ENCODE measurements around the gene AFG3L2. TPM values are rescaled to one million over a fixed set of nuclear protein-coding genes. Genes with fewer than 3 reads are reported as not detected.

AFG3L2 gene
- total RNA-seq, 1 experiment from 2014 or later, result 66.7 TPM

GRCh38 chr18:12359515-12359927 is 17.5 kb downstream of the AFG3L2 start:
- CTCF ChIA-PET, result interaction anchor here (0.5 to 0.6 kb wide), 2 partner anchors 31 to 89 kb away, joined by 3 read pairs; no protein-coding TSS in a partner anchor
- POLR2A ChIA-PET, result no interaction called here
- intact Hi-C loops (cut with micrococcal nuclease), result no loop called here
- no TSS peak for BruUV-seq (replicated peaks)
- H3K27me3 ChIP-seq (ENCODE audit: insufficient read depth, low read length), result no peaks in the 10 kb centered on the region
- ATAC-seq (no peak), DNase-seq (ENCODE audit: low read depth, low spot score) (no peak)
- H3K36me3 ChIP-seq (ENCODE audit: control insufficient read depth in 1 of 2, insufficient read depth in 2 of 2, low read length in 2 of 2), result peaks cover 30 to 43% of the 10 kb centered on the region in 2 experiments; a peak in 3 of 4 replicates
- no peak overlapping the region for H3K9ac ChIP-seq (ENCODE audit: low read length)
- TF ChIP-seq RAD21 (IDR thresholded peaks at IDR 0.05; ENCODE audit: low read depth) (no peak), EZH2phosphoT487 (IDR thresholded peaks at IDR 0.05; ENCODE audit: borderline replicate concordance) (no peak), FOSL1 (IDR thresholded peaks at IDR 0.05; ENCODE audit: low read depth) (no peak), EZH2 (IDR thresholded peaks at IDR 0.05) (no peak), EGR1 (IDR thresholded peaks at IDR 0.05; ENCODE audit: low read depth) (no peak), YY1 (IDR thresholded peaks at IDR 0.05; ENCODE audit: extremely low read depth, insufficient replicate concordance, low read depth, low read length) (no peak), POLR2AphosphoS5 (IDR thresholded peaks at IDR 0.05; ENCODE audit: low read depth, low read length) (no peak), ELF1 (IDR thresholded peaks at IDR 0.05; ENCODE audit: borderline replicate concordance, low read depth) (no peak), TCF7L2 (IDR thresholded peaks at IDR 0.05; ENCODE audit: borderline replicate concordance, extremely low read depth, insufficient read depth, insufficient read length) (no peak), SRF (IDR thresholded peaks at IDR 0.05; ENCODE audit: low read depth) (no peak), CEBPB (IDR thresholded peaks at IDR 0.05; ENCODE audit: low read depth) (no peak)
- TF ChIP-seq, protein P1, sequence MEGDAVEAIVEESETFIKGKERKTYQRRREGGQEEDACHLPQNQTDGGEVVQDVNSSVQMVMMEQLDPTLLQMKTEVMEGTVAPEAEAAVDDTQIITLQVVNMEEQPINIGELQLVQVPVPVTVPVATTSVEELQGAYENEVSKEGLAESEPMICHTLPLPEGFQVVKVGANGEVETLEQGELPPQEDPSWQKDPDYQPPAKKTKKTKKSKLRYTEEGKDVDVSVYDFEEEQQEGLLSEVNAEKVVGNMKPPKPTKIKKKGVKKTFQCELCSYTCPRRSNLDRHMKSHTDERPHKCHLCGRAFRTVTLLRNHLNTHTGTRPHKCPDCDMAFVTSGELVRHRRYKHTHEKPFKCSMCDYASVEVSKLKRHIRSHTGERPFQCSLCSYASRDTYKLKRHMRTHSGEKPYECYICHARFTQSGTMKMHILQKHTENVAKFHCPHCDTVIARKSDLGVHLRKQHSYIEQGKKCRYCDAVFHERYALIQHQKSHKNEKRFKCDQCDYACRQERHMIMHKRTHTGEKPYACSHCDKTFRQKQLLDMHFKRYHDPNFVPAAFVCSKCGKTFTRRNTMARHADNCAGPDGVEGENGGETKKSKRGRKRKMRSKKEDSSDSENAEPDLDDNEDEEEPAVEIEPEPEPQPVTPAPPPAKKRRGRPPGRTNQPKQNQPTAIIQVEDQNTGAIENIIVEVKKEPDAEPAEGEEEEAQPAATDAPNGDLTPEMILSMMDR (IDR thresholded peaks at IDR 0.05 in 2 of 3, conservative IDR thresholded peaks at IDR 0.05 in 1 of 3; ENCODE audit: borderline replicate concordance in 1 of 3, insufficient read depth in 1 of 3, low read depth in 2 of 3, low read length in 2 of 3), result no peak
- H4K20me1 ChIP-seq (ENCODE audit: insufficient read depth), result peaks cover 9% of the 10 kb centered on the region
- no peak overlapping the region for H3K4me3 ChIP-seq (replicated peaks in 1 of 2; ENCODE audit: low read depth in 1 of 2, low read length in 2 of 2)
- no peaks in the 10 kb centered on the region for H3K4me1 ChIP-seq (ENCODE audit: control insufficient read depth in 1 of 2, insufficient read depth in 2 of 2, low read length in 2 of 2)
- no peaks in the 10 kb centered on the region for H3K9me3 ChIP-seq (ENCODE audit: control insufficient read depth in 1 of 2, insufficient read depth in 1 of 2, low read depth in 1 of 2, low read length in 2 of 2)
- H3K4me2 ChIP-seq (ENCODE audit: low read length), result no peak overlapping the region
- H3K79me2 ChIP-seq (ENCODE audit: insufficient read depth, low read length), result peaks cover 37% of the 10 kb centered on the region
- no peak overlapping the region for H3K27ac ChIP-seq (ENCODE audit: low read depth, low read length)
- no peaks in the 10 kb centered on the region for H3K9me2 ChIP-seq (ENCODE audit: insufficient read depth)
- RAD21 ChIA-PET (ENCODE audit: low non-redundant PET in 1 of 2, low total read pairs in 2 of 2, uncharacterized antibody in 2 of 2, unreplicated experiment in 2 of 2), result no interaction called here
- no peak overlapping the region for H2AFZ ChIP-seq (ENCODE audit: low read depth, low read length, poor library complexity, severe bottlenecking)

All from HCT116 (cell line).